OCI-LY3 (cell line): ENCODE results near the gene C1orf21.

Experiments used
- CTCF ChIP-seq: fragments of 200-600, 300-600 bp; sonication (generic); IDR thresholded peaks from 2 replicates; pipeline ENCODE4 v1.5.1; 2014; ENCODE audit warnings: antibody characterized with exemption, low read length, low read depth
- EZH2phosphoT487 ChIP-seq: fragments of 200-600 bp; shearing (Covaris generic); IDR thresholded peaks from 2 replicates; pipeline ENCODE4 v1.6.1; 2018; ENCODE audit warnings: antibody characterized with exemption, mixed run types, low read depth

- no peak for TF ChIP-seq CTCF
- TF ChIP-seq EZH2phosphoT487 = no peak
Measured at GRCh38 chr1:184494929-184495328, 108.1 kb downstream of the C1orf21 start.
